ENCODE data around the gene LRP5. TPM values are rescaled to one million over a fixed set of nuclear protein-coding genes. Genes with fewer than 3 reads are reported as not detected.

The LRP5 gene
- total RNA-seq, 1 experiment from 2014 or later = 48.8 TPM

DNA sequence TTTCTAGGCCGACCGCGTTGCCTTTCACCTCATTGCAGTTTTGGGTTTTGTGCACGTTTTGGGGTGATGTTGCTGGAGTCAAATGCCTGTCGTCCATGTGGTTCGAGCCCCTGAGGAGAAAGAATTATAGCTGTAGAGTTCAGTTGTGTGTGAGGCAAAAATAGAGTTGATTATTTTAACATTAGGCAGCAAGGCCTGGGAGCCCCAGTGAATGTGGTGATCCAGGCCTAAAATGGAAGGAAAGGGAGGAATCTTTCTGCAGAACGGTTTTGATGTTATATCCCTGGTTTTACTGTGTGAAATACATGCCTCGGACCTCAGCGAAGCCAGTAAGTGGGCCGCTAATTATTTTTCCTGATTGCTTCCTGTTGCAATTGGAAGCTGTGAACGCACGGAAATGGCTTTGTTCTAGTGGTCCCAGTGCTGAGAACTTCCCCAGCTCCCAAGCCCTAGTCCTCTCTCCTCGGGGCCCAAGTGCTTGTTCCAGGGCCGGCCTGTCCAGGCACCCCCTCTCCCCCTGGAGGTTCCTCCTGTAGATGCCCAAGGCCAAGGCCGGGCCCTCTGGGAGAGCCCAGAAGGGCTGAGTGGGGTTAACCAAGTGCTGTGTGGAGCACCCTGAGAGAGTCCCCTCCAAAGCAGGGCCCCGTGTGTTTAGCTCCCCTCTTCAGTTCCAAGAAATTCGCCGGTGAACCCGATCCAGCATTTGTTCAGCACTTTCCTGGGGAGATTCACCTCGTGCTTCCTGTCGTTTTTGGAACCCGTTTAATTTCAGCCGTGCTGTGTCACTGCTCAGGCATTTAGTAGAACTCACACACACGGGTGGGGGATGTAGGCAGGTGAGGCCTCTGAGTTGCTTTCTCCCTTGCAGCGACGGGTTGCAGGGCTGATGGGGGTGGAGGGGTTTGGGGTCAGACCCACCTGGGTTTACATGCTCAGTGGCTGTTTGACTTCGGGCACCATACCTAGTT is 2.1 kb downstream of the LRP5 start (continued):
- TF ChIP-seq, protein P1, sequence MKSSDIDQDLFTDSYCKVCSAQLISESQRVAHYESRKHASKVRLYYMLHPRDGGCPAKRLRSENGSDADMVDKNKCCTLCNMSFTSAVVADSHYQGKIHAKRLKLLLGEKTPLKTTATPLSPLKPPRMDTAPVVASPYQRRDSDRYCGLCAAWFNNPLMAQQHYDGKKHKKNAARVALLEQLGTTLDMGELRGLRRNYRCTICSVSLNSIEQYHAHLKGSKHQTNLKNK (CRISPR knock-in tag; IDR thresholded peaks at IDR 0.05) = no peak
- no peak for TF ChIP-seq AR (CRISPR knock-in tag; IDR thresholded peaks at IDR 0.05)

GRCh38 chr11:68315171-68315920 is 3.0 kb downstream of the LRP5 start:
- TF ChIP-seq GTF2I (CRISPR knock-in tag; conservative IDR thresholded peaks at IDR 0.05) (peak; percentile 56; the same call in 1 of the 2 replicates), NFE2L1 (CRISPR knock-in tag; IDR thresholded peaks at IDR 0.05) (no peak), SOX15 (CRISPR knock-in tag; IDR thresholded peaks at IDR 0.05) (no peak), TCF7 (CRISPR knock-in tag; IDR thresholded peaks at IDR 0.05; ENCODE audit: low read depth) (no peak), AFF4 (CRISPR knock-in tag; IDR thresholded peaks at IDR 0.05; ENCODE audit: borderline replicate concordance) (no peak), GABPB1 (CRISPR knock-in tag; IDR thresholded peaks at IDR 0.05) (peak; percentile 75), ELF4 (CRISPR knock-in tag; IDR thresholded peaks at IDR 0.05; ENCODE audit: low read depth) (no peak), OVOL2 (CRISPR knock-in tag; IDR thresholded peaks at IDR 0.05; ENCODE audit: borderline replicate concordance) (no peak), ATF1 (CRISPR knock-in tag; IDR thresholded peaks at IDR 0.05) (no peak), ZNF121 (CRISPR knock-in tag; IDR thresholded peaks at IDR 0.05) (0 out of 2 replicates have a peak, but pooled peaks have one; percentile 8), NFYB (CRISPR knock-in tag; conservative IDR thresholded peaks at IDR 0.05; ENCODE audit: low read depth) (no peak)
- no peak for DNase-seq (ENCODE audit: low spot score)
- CTCF ChIA-PET = interaction anchor here (0.5 to 2.0 kb wide), 7 partner anchors 8 to 713 kb away, joined by 3 to 11 read pairs (median 5); no protein-coding TSS in a partner anchor
- peaks cover 5% of the 10 kb centered on the region; the same call in 1 of the 2 replicates for H3K27me3 Mint-ChIP-seq (ENCODE audit: low read depth)
- POLR2A ChIA-PET = interaction anchor here (0.6 to 0.9 kb wide), 3 partner anchors 20 to 97 kb away, joined by 3 to 6 read pairs (median 5); no protein-coding TSS in a partner anchor
- no peaks in the 10 kb centered on the region for H3K36me3 Mint-ChIP-seq
- H3K4me1 Mint-ChIP-seq = peaks cover 50% of the 10 kb centered on the region
- 0 out of 2 replicates have a peak overlapping the region, but pooled peaks have one; percentile 11 for H3K4me3 Mint-ChIP-seq
- peak overlapping the region; percentile 97 for H3K27ac Mint-ChIP-seq
- no peaks in the 10 kb centered on the region for H3K9me3 Mint-ChIP-seq
- ATAC-seq = peak; percentile 9

All from WTC11 (cell line).